ENCODE data around the gene PHF3.
A peak's percentile ranks its signal among the peaks of the same experiment; 100 is the strongest.

The PHF3 gene, protein sequence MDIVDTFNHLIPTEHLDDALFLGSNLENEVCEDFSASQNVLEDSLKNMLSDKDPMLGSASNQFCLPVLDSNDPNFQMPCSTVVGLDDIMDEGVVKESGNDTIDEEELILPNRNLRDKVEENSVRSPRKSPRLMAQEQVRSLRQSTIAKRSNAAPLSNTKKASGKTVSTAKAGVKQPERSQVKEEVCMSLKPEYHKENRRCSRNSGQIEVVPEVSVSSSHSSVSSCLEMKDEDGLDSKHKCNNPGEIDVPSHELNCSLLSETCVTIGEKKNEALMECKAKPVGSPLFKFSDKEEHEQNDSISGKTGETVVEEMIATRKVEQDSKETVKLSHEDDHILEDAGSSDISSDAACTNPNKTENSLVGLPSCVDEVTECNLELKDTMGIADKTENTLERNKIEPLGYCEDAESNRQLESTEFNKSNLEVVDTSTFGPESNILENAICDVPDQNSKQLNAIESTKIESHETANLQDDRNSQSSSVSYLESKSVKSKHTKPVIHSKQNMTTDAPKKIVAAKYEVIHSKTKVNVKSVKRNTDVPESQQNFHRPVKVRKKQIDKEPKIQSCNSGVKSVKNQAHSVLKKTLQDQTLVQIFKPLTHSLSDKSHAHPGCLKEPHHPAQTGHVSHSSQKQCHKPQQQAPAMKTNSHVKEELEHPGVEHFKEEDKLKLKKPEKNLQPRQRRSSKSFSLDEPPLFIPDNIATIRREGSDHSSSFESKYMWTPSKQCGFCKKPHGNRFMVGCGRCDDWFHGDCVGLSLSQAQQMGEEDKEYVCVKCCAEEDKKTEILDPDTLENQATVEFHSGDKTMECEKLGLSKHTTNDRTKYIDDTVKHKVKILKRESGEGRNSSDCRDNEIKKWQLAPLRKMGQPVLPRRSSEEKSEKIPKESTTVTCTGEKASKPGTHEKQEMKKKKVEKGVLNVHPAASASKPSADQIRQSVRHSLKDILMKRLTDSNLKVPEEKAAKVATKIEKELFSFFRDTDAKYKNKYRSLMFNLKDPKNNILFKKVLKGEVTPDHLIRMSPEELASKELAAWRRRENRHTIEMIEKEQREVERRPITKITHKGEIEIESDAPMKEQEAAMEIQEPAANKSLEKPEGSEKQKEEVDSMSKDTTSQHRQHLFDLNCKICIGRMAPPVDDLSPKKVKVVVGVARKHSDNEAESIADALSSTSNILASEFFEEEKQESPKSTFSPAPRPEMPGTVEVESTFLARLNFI (N-terminal part only)

DNA sequence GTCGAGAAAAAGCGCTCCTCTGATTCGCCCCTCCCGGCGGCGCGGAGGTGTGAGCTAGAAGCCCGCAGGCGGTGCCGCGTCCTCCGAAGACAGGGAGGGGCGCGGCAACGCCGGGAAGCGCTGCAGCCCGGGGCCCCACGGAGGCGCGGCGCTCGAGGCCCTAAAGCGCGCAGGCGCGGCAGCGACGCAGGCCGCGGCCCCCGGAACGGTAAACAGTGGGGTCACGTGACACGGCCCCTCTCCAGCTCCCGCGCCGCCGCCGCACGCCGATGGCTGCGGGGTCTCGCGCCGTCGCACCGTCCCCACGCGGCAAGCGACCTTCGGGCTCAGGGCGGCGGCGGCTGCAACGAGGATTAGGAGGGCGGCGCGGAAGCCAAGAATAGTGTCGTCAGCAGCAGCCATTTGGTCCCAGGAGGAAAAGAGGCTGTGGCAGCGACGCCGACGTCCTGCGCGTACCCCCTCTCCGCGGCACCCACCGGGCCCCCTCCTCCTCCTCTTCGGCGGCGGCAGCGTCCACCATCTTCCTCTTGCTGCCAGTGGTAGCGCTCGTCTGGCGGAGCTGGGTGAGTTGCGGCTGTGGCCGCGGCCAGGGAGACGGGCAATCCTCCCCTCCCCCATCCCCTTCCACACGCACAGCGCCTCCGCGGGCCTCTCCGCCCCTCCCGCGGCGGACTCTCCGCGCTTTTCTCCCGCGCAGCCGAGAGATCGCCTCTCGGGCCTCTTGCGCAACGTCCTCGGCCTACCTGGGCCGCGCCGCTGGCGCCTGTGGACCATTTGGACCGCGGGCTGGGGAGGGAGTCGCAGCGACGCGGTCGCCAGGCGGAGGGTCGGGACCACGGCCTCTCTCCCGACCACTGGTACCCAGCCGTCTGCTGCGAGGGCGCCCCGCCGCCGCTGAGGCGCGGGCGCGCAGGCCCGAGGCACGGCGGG lies at the start of gene PHF3:
TSS of gene PHF3 (plus strand) at position 215 of the 930 bp plus-strand sequence. CDS start 10,750 bp downstream, outside the sequence.
- H3K4me3 ChIP-seq (ENCODE audit: low read depth, low read length), result peak within 1 kb of the TSS; percentile 96
- H3K9me3 ChIP-seq (ENCODE audit: control insufficient read depth, insufficient read depth, low read depth, low read length), result no peaks in the 10 kb centered on the region
- H3K36me3 ChIP-seq (ENCODE audit: control insufficient read depth, insufficient read depth, low read length), result no peaks in the 10 kb centered on the region
- peak within 1 kb of the TSS; percentile 97 for H3K9ac ChIP-seq (ENCODE audit: low read length)
- no peaks in the 10 kb centered on the region for H3K27me3 ChIP-seq (ENCODE audit: control insufficient read depth, insufficient read depth, low read length)
- H3K4me1 ChIP-seq (ENCODE audit: control insufficient read depth, insufficient read depth, low read length), result peaks cover 25% of the 10 kb centered on the region
- peak within 1 kb of the TSS; percentile 97 for H3K27ac ChIP-seq (ENCODE audit: low read depth, low read length)

DNA sequence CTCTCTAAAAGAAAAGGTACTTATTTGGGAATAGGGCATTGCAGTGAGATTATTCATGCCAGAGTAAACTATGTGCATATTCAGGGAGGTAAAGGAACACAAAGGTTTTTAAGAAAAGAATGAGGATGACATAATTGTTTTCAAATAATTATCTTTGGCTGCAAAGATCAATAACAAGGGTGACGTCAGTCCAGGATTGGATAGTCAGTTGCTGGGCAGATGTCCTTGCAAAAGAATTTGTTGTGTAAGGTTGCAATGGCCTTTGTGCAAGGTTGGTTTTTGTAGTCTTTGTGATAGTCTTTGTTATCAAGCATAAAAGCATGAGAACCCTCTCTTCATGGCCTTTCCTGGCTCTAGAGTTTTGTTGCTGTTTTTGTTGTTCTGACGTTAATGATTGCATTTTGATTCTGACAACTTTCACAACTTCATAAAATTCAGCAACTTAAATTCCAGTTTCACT lies 45.6 kb upstream of the PHF3 start:
- no peak overlapping the region for H3K9ac ChIP-seq (ENCODE audit: low read length)
- H3K4me3 ChIP-seq (ENCODE audit: low read depth, low read length), result no peak overlapping the region
- no peaks in the 10 kb centered on the region for H3K36me3 ChIP-seq (ENCODE audit: control insufficient read depth, insufficient read depth, low read length)
- no peaks in the 10 kb centered on the region for H3K9me3 ChIP-seq (ENCODE audit: control insufficient read depth, insufficient read depth, low read depth, low read length)
- peaks cover 12% of the 10 kb centered on the region; the same call in 1 of the 2 replicates for H3K4me1 ChIP-seq (ENCODE audit: control insufficient read depth, insufficient read depth, low read length)
- H3K27me3 ChIP-seq (ENCODE audit: control insufficient read depth, insufficient read depth, low read length), result no peaks in the 10 kb centered on the region
- 0 out of 2 replicates have a peak overlapping the region, but pooled peaks have one; percentile 26 for H3K27ac ChIP-seq (ENCODE audit: low read depth, low read length)

DNA sequence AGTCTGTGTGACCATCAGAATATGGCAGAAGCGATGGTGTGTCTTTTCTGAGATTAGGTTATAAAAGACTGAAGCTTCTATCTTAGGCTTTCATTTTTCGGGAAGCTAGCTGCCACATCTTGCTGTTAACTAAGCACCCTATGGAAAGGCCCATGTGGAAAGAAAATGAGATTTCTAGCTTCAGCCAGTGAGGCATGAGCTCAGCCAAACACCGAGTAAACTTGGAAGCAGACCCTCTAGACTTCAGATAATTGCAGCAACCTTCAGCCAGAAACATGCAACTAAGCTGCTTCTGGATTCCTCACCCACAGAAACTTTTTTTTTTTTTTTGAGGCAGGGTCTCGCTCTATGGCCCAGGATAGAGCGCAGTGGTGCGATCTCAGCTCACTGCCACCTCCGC lies 42.7 kb upstream of the PHF3 start:
- Histone ChIP-seq H3K9me3 (ENCODE audit: control insufficient read depth, insufficient read depth, low read depth, low read length) (no peaks in the 10 kb centered on the region), H3K36me3 (ENCODE audit: control insufficient read depth, insufficient read depth, low read length) (no peaks in the 10 kb centered on the region), H3K27ac (ENCODE audit: low read depth, low read length) (no peak overlapping the region), H3K27me3 (ENCODE audit: control insufficient read depth, insufficient read depth, low read length) (no peaks in the 10 kb centered on the region), H3K4me3 (ENCODE audit: low read depth, low read length) (no peak overlapping the region), H3K4me1 (ENCODE audit: control insufficient read depth, insufficient read depth, low read length) (peaks cover 16% of the 10 kb centered on the region; the same call in 1 of the 2 replicates), H3K9ac (ENCODE audit: low read length) (no peak overlapping the region)

DNA sequence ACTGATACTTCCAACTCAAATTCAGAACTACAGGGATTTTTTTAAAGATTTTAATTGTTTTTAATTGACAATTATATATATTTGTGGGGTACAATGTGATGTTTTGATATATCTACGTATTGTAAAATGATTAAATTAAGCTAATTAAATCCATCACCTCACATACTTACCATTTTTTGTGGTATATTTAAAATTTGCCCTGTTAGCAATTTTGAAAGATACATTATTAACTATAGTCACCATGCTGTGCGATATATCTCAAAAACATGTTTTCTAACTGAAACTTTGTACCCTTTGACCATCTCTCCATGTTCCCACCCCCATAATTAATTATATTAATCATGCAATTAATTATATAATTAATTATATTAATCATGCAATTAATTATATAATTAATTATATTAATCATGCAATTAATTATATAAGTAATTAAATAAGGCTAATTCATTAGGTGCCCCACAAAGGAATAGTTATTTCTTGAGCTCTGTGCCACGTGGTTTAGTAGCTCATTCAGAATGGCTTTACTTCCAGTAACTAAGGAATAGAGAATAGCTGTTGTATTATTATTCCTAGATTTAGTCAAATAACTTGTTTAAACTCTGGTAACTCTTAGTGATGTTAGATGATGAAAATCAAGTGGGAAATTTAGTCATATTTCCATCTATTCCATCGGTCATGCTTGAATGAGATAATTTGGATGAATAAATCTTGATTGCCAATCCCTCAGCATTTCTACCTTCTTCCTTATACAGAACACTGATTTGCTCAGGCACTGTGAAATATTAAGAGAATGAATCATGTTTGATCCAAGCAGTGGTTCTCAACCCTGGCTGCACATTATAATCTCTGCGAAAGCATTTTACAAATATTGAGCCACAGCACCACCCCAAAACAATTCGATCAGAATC lies 38.2 kb upstream of the PHF3 start:
- H3K4me1 ChIP-seq (ENCODE audit: control insufficient read depth, insufficient read depth, low read length), result 0 out of 2 replicates have a peak, but pooled peaks cover 4% of the 10 kb centered on the region
- H3K9ac ChIP-seq (ENCODE audit: low read length), result peak overlapping the region; percentile 76
- no peaks in the 10 kb centered on the region for H3K36me3 ChIP-seq (ENCODE audit: control insufficient read depth, insufficient read depth, low read length)
- no peaks in the 10 kb centered on the region for H3K27me3 ChIP-seq (ENCODE audit: control insufficient read depth, insufficient read depth, low read length)
- no peak overlapping the region for H3K27ac ChIP-seq (ENCODE audit: low read depth, low read length)
- no peaks in the 10 kb centered on the region for H3K9me3 ChIP-seq (ENCODE audit: control insufficient read depth, insufficient read depth, low read depth, low read length)
- peak overlapping the region; percentile 84 for H3K4me3 ChIP-seq (ENCODE audit: low read depth, low read length)

DNA sequence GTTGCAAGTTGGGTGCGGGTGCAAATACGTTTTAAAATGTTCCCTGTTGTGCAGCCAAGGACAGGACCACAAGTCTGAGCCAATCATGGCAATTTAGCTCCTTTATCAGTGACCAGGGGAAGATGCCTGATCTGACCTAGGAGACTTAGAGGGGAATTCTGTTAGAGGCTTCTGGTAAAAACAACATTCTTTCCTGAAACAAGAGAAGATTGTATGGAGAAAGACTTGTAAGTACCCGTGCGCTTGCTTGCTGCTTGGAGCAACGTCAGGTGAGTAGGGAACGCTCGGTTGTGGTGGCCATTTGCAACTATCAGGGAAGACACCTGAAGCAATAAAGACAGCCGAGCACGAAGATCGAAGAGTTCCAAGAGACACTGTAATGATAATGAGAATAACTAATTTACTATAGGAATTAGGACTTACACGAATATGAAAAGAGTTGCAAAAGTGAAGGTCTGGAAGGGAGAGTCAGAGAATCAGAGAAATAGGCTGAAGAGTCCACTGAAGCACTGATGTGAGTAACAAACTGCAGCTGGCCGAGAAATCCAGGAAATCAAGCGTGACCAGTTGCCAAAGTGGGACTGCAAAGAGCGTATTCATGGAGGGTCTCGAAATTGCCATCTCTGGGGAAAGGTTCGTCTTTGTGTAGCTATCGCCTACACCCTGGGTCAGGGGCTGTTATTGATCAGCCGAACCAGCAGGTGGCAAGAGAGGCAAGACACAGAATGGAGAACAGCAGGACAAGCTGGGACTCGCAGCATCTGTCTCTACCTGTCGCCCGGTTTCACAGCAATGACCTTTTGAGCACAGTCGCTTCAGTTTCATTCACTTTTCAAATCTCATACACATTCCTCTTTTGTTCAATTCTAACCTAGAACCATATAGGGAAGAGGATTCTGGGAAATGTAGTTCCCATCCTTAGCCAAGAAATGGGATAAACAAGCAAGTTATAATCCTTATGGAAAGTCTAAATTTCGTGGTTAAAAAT lies 37.3 kb upstream of the PHF3 start:
- H3K27me3 ChIP-seq (ENCODE audit: control insufficient read depth, insufficient read depth, low read length), result no peaks in the 10 kb centered on the region
- 0 out of 2 replicates have a peak, but pooled peaks cover 4% of the 10 kb centered on the region for H3K4me1 ChIP-seq (ENCODE audit: control insufficient read depth, insufficient read depth, low read length)
- peak overlapping the region; percentile 76 for H3K9ac ChIP-seq (ENCODE audit: low read length)
- no peaks in the 10 kb centered on the region for H3K36me3 ChIP-seq (ENCODE audit: control insufficient read depth, insufficient read depth, low read length)
- H3K4me3 ChIP-seq (ENCODE audit: low read depth, low read length), result peak overlapping the region; percentile 84
- no peak overlapping the region for H3K27ac ChIP-seq (ENCODE audit: low read depth, low read length)
- no peaks in the 10 kb centered on the region for H3K9me3 ChIP-seq (ENCODE audit: control insufficient read depth, insufficient read depth, low read depth, low read length)

DNA sequence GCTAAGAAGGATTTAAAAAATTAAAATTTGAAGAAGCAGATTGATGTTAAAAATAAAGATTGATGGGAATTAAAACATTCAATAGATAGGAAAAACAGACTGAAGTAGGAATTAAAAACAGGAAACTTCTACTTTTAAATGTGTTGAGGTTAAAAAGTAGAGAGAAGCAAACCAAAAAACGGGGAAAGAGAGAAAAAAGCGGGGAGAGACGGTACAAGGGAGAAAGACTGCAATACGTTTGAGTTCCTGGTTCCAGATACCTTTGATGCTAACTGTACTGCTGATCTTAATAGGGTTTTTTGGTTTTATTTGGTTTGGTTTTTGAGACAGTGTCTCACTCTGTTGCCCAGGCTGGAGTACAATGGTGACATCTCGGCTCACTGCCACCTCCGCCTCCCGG lies 36.4 kb upstream of the PHF3 start:
- Histone ChIP-seq H3K9ac (ENCODE audit: low read length) (no peak overlapping the region), H3K36me3 (ENCODE audit: control insufficient read depth, insufficient read depth, low read length) (no peaks in the 10 kb centered on the region), H3K9me3 (ENCODE audit: control insufficient read depth, insufficient read depth, low read depth, low read length) (no peaks in the 10 kb centered on the region), H3K4me1 (ENCODE audit: control insufficient read depth, insufficient read depth, low read length) (0 out of 2 replicates have a peak, but pooled peaks cover 4% of the 10 kb centered on the region), H3K27ac (ENCODE audit: low read depth, low read length) (no peak overlapping the region), H3K4me3 (ENCODE audit: low read depth, low read length) (no peak overlapping the region), H3K27me3 (ENCODE audit: control insufficient read depth, insufficient read depth, low read length) (no peaks in the 10 kb centered on the region)

DNA sequence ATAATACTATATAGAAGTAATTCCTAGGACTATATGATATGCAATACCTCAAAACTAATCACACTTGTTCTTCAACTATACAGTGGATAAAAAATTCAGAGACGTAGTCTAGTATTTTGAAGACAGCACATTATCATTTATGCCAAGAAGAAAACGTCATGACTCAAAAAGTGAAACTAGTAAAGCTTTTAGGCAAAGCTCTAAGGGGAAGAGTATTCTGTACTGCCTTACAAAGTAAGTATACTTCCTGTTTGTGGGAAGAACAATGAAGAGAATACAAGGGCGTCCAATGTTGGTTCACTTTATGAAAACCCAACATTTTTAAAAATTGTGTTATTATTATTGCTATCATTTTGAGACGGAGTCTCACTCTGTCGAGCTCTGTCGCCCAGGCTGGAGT lies 35.5 kb upstream of the PHF3 start:
- Histone ChIP-seq H3K36me3 (ENCODE audit: control insufficient read depth, insufficient read depth, low read length) (no peaks in the 10 kb centered on the region), H3K4me3 (ENCODE audit: low read depth, low read length) (no peak overlapping the region), H3K27me3 (ENCODE audit: control insufficient read depth, insufficient read depth, low read length) (no peaks in the 10 kb centered on the region), H3K9ac (ENCODE audit: low read length) (no peak overlapping the region), H3K27ac (ENCODE audit: low read depth, low read length) (no peak overlapping the region), H3K4me1 (ENCODE audit: control insufficient read depth, insufficient read depth, low read length) (0 out of 2 replicates have a peak, but pooled peaks cover 4% of the 10 kb centered on the region), H3K9me3 (ENCODE audit: control insufficient read depth, insufficient read depth, low read depth, low read length) (no peaks in the 10 kb centered on the region)

DNA sequence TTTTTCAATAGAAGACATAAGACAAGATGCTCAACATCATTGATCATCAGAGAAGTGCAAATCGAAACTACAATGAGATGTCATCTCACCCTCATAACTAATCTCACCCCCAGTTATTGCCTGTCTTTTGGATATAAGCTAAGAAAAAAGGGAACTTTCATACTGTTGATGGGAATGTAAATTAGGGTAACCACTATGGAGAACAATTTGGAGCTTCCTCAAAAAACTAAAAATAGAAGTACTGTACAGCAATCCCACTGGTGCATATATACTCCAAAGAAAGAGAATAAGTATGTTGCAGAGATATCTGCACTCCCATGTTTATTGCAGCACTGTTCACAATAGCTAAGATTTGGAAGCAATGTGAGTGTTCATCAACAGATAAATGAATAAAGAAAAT lies 26.4 kb upstream of the PHF3 start:
- Histone ChIP-seq H3K9ac (ENCODE audit: low read length) (no peak overlapping the region), H3K9me3 (ENCODE audit: control insufficient read depth, insufficient read depth, low read depth, low read length) (no peaks in the 10 kb centered on the region), H3K4me3 (ENCODE audit: low read depth, low read length) (no peak overlapping the region), H3K4me1 (ENCODE audit: control insufficient read depth, insufficient read depth, low read length) (no peaks in the 10 kb centered on the region), H3K27ac (ENCODE audit: low read depth, low read length) (no peak overlapping the region), H3K27me3 (ENCODE audit: control insufficient read depth, insufficient read depth, low read length) (no peaks in the 10 kb centered on the region), H3K36me3 (ENCODE audit: control insufficient read depth, insufficient read depth, low read length) (no peaks in the 10 kb centered on the region)
